ENCODE results near the gene P3H4. TPM values are rescaled to one million over a fixed set of nuclear protein-coding genes. Genes with fewer than 3 reads are reported as not detected.

The P3H4 gene
- polyA plus RNA-seq, 1 donor from 2014 or later = 17.8 TPM

GRCh38 chr17:41794540-41794975, 17.2 kb downstream of the P3H4 start:
- Histone ChIP-seq H3K4me2 (ENCODE audit: low read length) (no peak overlapping the region), H3K9me2 (ENCODE audit: insufficient read depth, low read length) (no peaks in the 10 kb centered on the region), H3K79me2 (replicated peaks; ENCODE audit: insufficient read depth, low read length) (no peaks in the 10 kb centered on the region), H3K27me3 (ENCODE audit: insufficient read depth, low read depth, low read length) (no peaks in the 10 kb centered on the region), H3K9ac (ENCODE audit: low read length) (no peak overlapping the region), H3K27ac (ENCODE audit: low read length) (no peak overlapping the region), H3K9me3 (ENCODE audit: low read length) (no peaks in the 10 kb centered on the region), H4K20me1 (ENCODE audit: insufficient read depth) (no peaks in the 10 kb centered on the region), H3K36me3 (ENCODE audit: insufficient read depth, low read length) (no peaks in the 10 kb centered on the region), H3F3A (ENCODE audit: insufficient read depth, low read length, poor library complexity, severe bottlenecking) (no peaks in the 10 kb centered on the region), H2AFZ (ENCODE audit: low read depth, low read length) (no peak overlapping the region), H3K4me3 (ENCODE audit: low read length) (no peak overlapping the region)
- TF ChIP-seq TAF1 (IDR thresholded peaks at IDR 0.05; ENCODE audit: low read depth) = no peak
- no peak for TF ChIP-seq REST (IDR thresholded peaks at IDR 0.05; ENCODE audit: borderline replicate concordance)
- TF ChIP-seq POLR2AphosphoS5 (IDR thresholded peaks at IDR 0.05) = no peak
- no peak for TF ChIP-seq RAD21 (conservative IDR thresholded peaks at IDR 0.05)
- TF ChIP-seq SMC3 (conservative IDR thresholded peaks at IDR 0.05; ENCODE audit: poor library complexity) = no peak

- no peaks in the 10 kb centered on the region for H3K9me3 ChIP-seq (ENCODE audit: low read length)
- H3K27me3 ChIP-seq (ENCODE audit: insufficient read depth, low read depth, low read length) = no peaks in the 10 kb centered on the region
- no peaks in the 10 kb centered on the region for H4K20me1 ChIP-seq (ENCODE audit: insufficient read depth)
- no peaks in the 10 kb centered on the region for H3K36me3 ChIP-seq (ENCODE audit: insufficient read depth, low read length)
- H3K4me2 ChIP-seq (ENCODE audit: low read length) = no peak overlapping the region
- no peaks in the 10 kb centered on the region for H3K9me2 ChIP-seq (ENCODE audit: insufficient read depth, low read length)
- no peak overlapping the region for H3K27ac ChIP-seq (ENCODE audit: low read length)
- H3F3A ChIP-seq (ENCODE audit: insufficient read depth, low read length, poor library complexity, severe bottlenecking) = no peaks in the 10 kb centered on the region
- H3K4me3 ChIP-seq (ENCODE audit: low read length) = no peak overlapping the region
- TF ChIP-seq EP300 (conservative IDR thresholded peaks at IDR 0.05; ENCODE audit: poor library complexity, severe bottlenecking) (no peak), REST (IDR thresholded peaks at IDR 0.05; ENCODE audit: borderline replicate concordance) (no peak), CTCF (IDR thresholded peaks at IDR 0.05; ENCODE audit: poor library complexity, severe bottlenecking) (no peak), RAD21 (conservative IDR thresholded peaks at IDR 0.05) (no peak), EZH2 (IDR thresholded peaks at IDR 0.05; ENCODE audit: borderline replicate concordance, insufficient read depth, low read length, poor library complexity, severe bottlenecking) (no peak), SMC3 (conservative IDR thresholded peaks at IDR 0.05; ENCODE audit: poor library complexity) (no peak), POLR2AphosphoS5 (IDR thresholded peaks at IDR 0.05) (no peak), TAF1 (IDR thresholded peaks at IDR 0.05; ENCODE audit: low read depth) (no peak), MXI1 (conservative IDR thresholded peaks at IDR 0.05; ENCODE audit: poor library complexity, severe bottlenecking) (no peak)
- no peak overlapping the region for H3K9ac ChIP-seq (ENCODE audit: low read length)
- H3K79me2 ChIP-seq (replicated peaks; ENCODE audit: insufficient read depth, low read length) = no peaks in the 10 kb centered on the region
- no peak overlapping the region for H2AFZ ChIP-seq (ENCODE audit: low read depth, low read length)
Measured at GRCh38 chr17:41793784-41794539, 17.8 kb downstream of the P3H4 start.
